ENCODE measurements around the gene TMOD4.

- TF ChIP-seq POLR2A (IDR thresholded peaks at IDR 0.05) (no peak), CTCF (IDR thresholded peaks at IDR 0.05) (no peak)
Measured at GRCh38 chr1:151222130-151222529, 46.3 kb upstream of the TMOD4 start.
